CD14-positive monocyte (primary cell): ENCODE data around the gene PTCD3. TPM values are rescaled to one million over a fixed set of nuclear protein-coding genes. Genes with fewer than 3 reads are reported as not detected.

Experiments
- DNase-seq, 3 donors: peaks; one replicate each; pipeline ENCODE4 v3.0.0-alpha.2; 2011 to 2022
- H2AFZ ChIP-seq: 2 replicates; pipeline ENCODE4 v1.6.0; 2012; ENCODE audit warnings: mild to moderate bottlenecking, low read depth, low read length, inconsistent platforms; ENCODE audit not compliant: insufficient read depth, poor library complexity, severe bottlenecking
- H3K27ac ChIP-seq, 2 donors: 1 replicate in 1 of 2; 2 replicates in 1 of 2; pipeline ENCODE4 v1.5.1; 2012 to 2013; ENCODE audit warnings: low read length in 2 of 2, control low read depth in 1 of 2, inconsistent platforms in 1 of 2, low read depth in 1 of 2, mild to moderate bottlenecking in 1 of 2
- H3K27me3 ChIP-seq, 2 donors: one replicate each; pipeline versions ENCODE4 v1.6.0 to v1.6.1; 2011 to 2013; ENCODE audit warnings: low read length in 2 of 2; ENCODE audit not compliant: control insufficient read depth in 2 of 2, insufficient read depth in 2 of 2
- H3K36me3 ChIP-seq, 2 donors: replicated peaks in 1 of 2; 1 replicate in 1 of 2; 2 replicates in 1 of 2; pipeline versions ENCODE4 v1.5.1 to v1.6.1; 2012 to 2013; ENCODE audit warnings: low read length in 2 of 2, control low read depth in 1 of 2, inconsistent platforms in 1 of 2, mild to moderate bottlenecking in 1 of 2; ENCODE audit not compliant: insufficient read depth in 2 of 2, control insufficient read depth in 1 of 2
- H3K4me1 ChIP-seq, 2 donors: 1 replicate in 1 of 2; 2 replicates in 1 of 2; pipeline versions ENCODE4 v1.5.1 to v1.6.1; 2012 to 2013; ENCODE audit warnings: low read length in 2 of 2, control low read depth in 1 of 2, inconsistent platforms in 1 of 2, mild to moderate bottlenecking in 1 of 2, moderate library complexity in 1 of 2; ENCODE audit not compliant: insufficient read depth in 2 of 2, control insufficient read depth in 1 of 2
- H3K4me2 ChIP-seq: replicated peaks from 2 replicates; pipeline ENCODE3; 2012; ENCODE audit warnings: low read length, moderate library complexity, mild to moderate bottlenecking; ENCODE audit not compliant: poor library complexity, severe bottlenecking; ENCODE audit errors: extremely low read depth
- H3K4me3 ChIP-seq, 3 experiments: fragments of 200-600 bp in 1 of 3; sonication (generic) in 1 of 3; replicated peaks in 1 of 3; 1 replicate in 2 of 3; 2 replicates in 1 of 3; pipeline ENCODE4 v1.5.1; 2011 to 2013; ENCODE audit warnings: low read length in 3 of 3, mild to moderate bottlenecking in 3 of 3, control low read depth in 2 of 3, low read depth in 2 of 3, inconsistent platforms in 1 of 3, moderate library complexity in 1 of 3
- H3K79me2 ChIP-seq: 2 replicates; pipeline ENCODE4 v1.6.0; 2012; ENCODE audit warnings: mild to moderate bottlenecking, control low read depth, inconsistent platforms, low read length, moderate library complexity; ENCODE audit not compliant: insufficient read depth
- H3K9ac ChIP-seq: 2 replicates; pipeline ENCODE4 v1.6.0; 2017; ENCODE audit warnings: low read length, mild to moderate bottlenecking; ENCODE audit not compliant: insufficient read depth, poor library complexity, severe bottlenecking
- H3K9me3 ChIP-seq, 2 donors: replicated peaks in 1 of 2; 1 replicate in 1 of 2; 2 replicates in 1 of 2; pipeline versions ENCODE4 v1.5.1 to v1.6.1; 2012 to 2013; ENCODE audit warnings: low read length in 2 of 2, control low read depth in 1 of 2; ENCODE audit not compliant: control insufficient read depth in 1 of 2, insufficient read depth in 1 of 2
- H4K20me1 ChIP-seq: 2 replicates; pipeline ENCODE4 v1.6.0; 2012; ENCODE audit warnings: mild to moderate bottlenecking, low read length, control low read depth, moderate library complexity; ENCODE audit not compliant: insufficient read depth
- H3K27ac Mint-ChIP-seq, 7 donors: one replicate each; pipeline ENCODE4 v1.8.0; 2020; ENCODE audit warnings: mild to moderate bottlenecking in 7 of 7, mixed read lengths in 7 of 7, moderate library complexity in 6 of 7, inconsistent platforms in 2 of 7
- H3K27me3 Mint-ChIP-seq, 3 donors: one replicate each; pipeline ENCODE4 v1.8.0; 2021 to 2022; ENCODE audit warnings: low read depth in 3 of 3, mild to moderate bottlenecking in 3 of 3, mixed read lengths in 3 of 3, moderate library complexity in 3 of 3, inconsistent platforms in 1 of 3
- H3K36me3 Mint-ChIP-seq, 2 donors: one replicate each; pipeline ENCODE4 v1.8.0; 2020; ENCODE audit warnings: mixed read lengths in 2 of 2, inconsistent platforms in 1 of 2, mild to moderate bottlenecking in 1 of 2
- H3K4me1 Mint-ChIP-seq: one replicate; pipeline ENCODE4 v1.8.0; 2020; ENCODE audit warnings: mild to moderate bottlenecking, mixed read lengths
- H3K4me3 Mint-ChIP-seq, 2 donors: one replicate each; pipeline ENCODE4 v1.8.0; 2020; ENCODE audit warnings: mild to moderate bottlenecking in 2 of 2, mixed read lengths in 2 of 2, moderate library complexity in 1 of 2
- H3K9me3 Mint-ChIP-seq, 7 donors: one replicate each; pipeline ENCODE4 v1.8.0; 2020 to 2022; ENCODE audit warnings: mixed read lengths in 7 of 7, mild to moderate bottlenecking in 6 of 7, moderate library complexity in 6 of 7, inconsistent platforms in 2 of 7
- CTCF ChIP-seq: fragments of 200-600 bp; IDR thresholded peaks from one replicate; pipeline ENCODE4 v1.8.0; 2022; ENCODE audit warnings: antibody characterized with exemption, mild to moderate bottlenecking
- whole genome bisulfite sequencing: methylation state at CpG from one replicate; pipeline ENCODE4 v1.1.5; 2013; ENCODE audit warnings: missing lambda C conversion rate; ENCODE audit not compliant: insufficient coverage; 5-methylcytosine and 5-hydroxymethylcytosine counted together
- intact Hi-C, 2 donors: fragments of 100-400 bp; cut with micrococcal nuclease; formaldehyde crosslinking; loops; one replicate each; pipeline versions ENCODE4 v1.15.0 to v1.15.1; 2023
- polyA plus RNA-seq, 3 donors: library from polyadenylated mRNA; depleted of rRNA in 1 of 3; unstranded in 2 of 3; stranded (reverse) in 1 of 3; fragments of 300-500 nt in 2 of 3; fragments of >200 nt in 1 of 3; fragmentation: Illumina TruSeq in 2 of 3; gene quantifications; 1 replicate in 2 of 3; 2 replicates in 1 of 3; pipeline ENCODE4 v1.2.3, GENCODE V29; 2012 to 2021

Gene PTCD3
- polyA plus RNA-seq, 3 donors, result 14.0 to 60.5 (median 17.8) TPM

GRCh38 chr2:86157009-86157556 is 51.0 kb downstream of the PTCD3 start:
- H3K4me1 Mint-ChIP-seq, result no peaks in the 10 kb centered on the region
- Histone ChIP-seq H3K4me1 (no peaks in the 10 kb centered on the region), H2AFZ (no peak overlapping the region), H3K9me3 (no peaks in the 10 kb centered on the region), H3K4me2 (no peak overlapping the region), H4K20me1 (no peaks in the 10 kb centered on the region), H3K9ac (no peak overlapping the region), H3K4me3 (no peak overlapping the region), H3K27me3 (no peaks in the 10 kb centered on the region), H3K36me3 (peaks cover 70 to 97% of the 10 kb centered on the region in 2 donors), H3K27ac (no peak overlapping the region), H3K79me2 (no peaks in the 10 kb centered on the region)
- H3K4me3 Mint-ChIP-seq, result no peak overlapping the region
- H3K9me3 Mint-ChIP-seq, result no peaks in the 10 kb centered on the region
- WGBS, result 100% methylated on average over 2 of the region's 2 CpGs
- H3K27ac Mint-ChIP-seq, result no peak overlapping the region
- H3K27me3 Mint-ChIP-seq, result peaks cover 0 to 1% (median 0%) of the 10 kb centered on the region in 3 donors
- no peak for DNase-seq
- peaks cover 69 to 87% of the 10 kb centered on the region in 2 donors for H3K36me3 Mint-ChIP-seq
- intact Hi-C loops, result no loop called here
- TF ChIP-seq CTCF, result no peak

GRCh38 chr2:86158286-86158685 is 52.3 kb downstream of the PTCD3 start:
- Mint-ChIP-seq H3K4me3 (no peak overlapping the region), H3K27ac (no peak overlapping the region), H3K27me3 (peaks cover 0 to 1% (median 0%) of the 10 kb centered on the region in 3 donors), H3K36me3 (peaks cover 70 to 89% of the 10 kb centered on the region in 2 donors), H3K9me3 (no peaks in the 10 kb centered on the region), H3K4me1 (no peaks in the 10 kb centered on the region)
- Histone ChIP-seq H3K4me3 (no peak overlapping the region), H3K4me1 (no peaks in the 10 kb centered on the region), H3K9me3 (no peaks in the 10 kb centered on the region), H3K9ac (no peak overlapping the region), H3K36me3 (peaks cover 79 to 99% of the 10 kb centered on the region in 2 donors), H3K4me2 (no peak overlapping the region), H3K27me3 (no peaks in the 10 kb centered on the region), H3K79me2 (no peaks in the 10 kb centered on the region), H2AFZ (no peak overlapping the region), H4K20me1 (no peaks in the 10 kb centered on the region), H3K27ac (no peak overlapping the region)
- no CpG with 5 or more reads among the region's 4 CpGs for WGBS
- intact Hi-C loops, result no loop called here
- TF ChIP-seq CTCF, result no peak
- no peak for DNase-seq
